NCI-H2081 treated with DMSO at 0.1 percent for 48 hours (cell line): ENCODE results near the gene MROH7.

ENCODE experiments used
- DNase-seq: peaks from one replicate; lab custom pipeline; 2025; lab: John Stamatoyannopoulos, UW

The MROH7 gene

DNA sequence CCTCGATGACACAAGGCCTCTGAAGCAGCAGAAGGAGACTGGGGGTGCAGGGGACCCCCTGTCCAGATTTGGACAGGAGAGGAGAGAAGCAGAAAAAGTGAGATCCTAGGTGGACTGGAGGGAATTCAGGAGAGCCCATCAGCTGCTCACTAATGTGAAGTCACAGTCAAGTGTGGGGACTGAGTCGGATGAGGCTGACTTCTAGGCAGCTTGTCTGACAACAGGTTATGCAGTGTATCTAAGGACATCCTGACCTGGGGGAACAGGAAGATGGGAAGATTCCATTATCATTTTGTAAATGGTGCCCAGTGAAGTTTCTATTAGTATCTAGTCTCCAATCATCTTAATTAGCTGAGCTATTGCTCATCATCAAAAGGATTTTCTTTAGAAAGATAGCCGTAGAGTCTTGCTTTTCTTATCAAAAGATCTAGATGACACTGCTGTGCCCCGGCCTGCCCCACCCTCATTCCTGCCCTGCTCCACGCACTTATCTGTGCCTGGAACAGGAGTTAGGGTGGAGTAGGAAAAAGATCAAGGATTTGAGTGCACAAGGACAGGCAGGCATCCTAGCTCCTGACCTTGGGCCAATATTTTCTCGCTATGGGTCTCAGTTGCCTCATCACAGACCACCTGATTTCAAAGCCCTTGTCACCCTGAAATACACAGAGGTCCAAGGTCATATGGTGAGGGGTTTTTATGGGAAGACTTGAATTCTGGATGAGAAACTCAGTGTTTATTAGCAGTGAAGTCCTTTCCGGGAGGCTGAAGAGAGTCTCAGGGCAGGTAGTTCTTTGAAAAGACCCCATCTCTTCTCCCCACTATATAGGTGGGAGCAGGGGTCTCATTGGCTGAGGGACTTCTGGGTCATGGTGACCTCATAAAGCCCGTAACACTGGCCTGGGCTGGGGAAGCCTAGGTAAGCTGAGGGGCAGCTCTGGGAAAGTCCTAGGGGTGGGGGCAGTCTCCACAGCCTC, at the start of gene MROH7:
TSS of gene MROH7 (plus strand) at position 924 of the 974 bp plus-strand sequence. CDS start 11,141 bp downstream, outside the sequence.
- DNase-seq: no peak

DNA sequence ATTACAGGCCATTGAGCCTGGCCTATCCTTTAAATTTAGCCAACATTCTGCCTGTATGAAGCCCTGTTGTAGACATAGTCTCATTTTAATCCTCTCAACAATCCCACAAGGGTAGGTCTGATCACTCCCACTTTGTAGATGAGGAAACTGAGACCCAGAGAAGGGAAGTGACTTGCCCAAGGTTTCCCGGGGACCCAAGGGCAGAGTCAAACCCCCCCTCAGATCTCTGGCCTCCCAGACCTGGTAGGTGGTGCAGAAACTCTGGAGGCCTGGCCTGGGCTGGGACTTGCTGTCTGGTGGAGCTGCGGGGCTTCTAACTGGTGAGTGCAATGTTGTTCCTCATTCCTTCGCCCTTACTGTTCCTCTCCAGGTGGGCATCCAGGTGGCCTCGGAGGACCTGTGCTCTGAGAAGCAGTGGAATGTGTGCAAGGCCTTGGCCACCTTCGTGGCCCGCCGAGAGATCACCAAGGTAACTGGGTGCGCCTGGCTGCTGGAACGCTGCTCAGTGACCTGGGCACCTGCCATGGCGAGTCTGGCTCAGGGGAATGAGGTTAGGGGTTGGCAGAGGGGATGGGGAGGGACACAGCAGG, 47.9 kb upstream of the MROH7 start:
- no peak for DNase-seq

DNA sequence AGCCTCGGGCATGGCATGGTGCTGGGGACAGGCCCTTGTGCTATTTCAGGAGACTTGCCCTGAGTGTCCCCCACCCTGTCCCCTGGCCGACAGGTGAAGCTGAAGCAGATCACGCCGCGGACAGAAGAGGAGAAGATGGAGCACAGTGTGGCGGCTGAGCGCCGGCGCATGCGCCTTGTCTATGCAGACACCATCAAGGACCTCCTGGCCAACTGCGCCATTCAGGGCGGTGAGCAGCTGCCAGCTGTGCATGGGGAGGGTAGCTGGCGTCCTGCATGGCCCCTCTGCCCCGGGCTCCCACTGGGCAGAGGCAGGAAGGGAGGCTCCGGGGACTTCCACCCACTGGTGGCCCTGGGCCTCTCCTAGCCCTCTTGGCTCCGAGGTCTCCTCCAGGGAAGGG, 47.1 kb upstream of the MROH7 start:
- no peak for DNase-seq

DNA sequence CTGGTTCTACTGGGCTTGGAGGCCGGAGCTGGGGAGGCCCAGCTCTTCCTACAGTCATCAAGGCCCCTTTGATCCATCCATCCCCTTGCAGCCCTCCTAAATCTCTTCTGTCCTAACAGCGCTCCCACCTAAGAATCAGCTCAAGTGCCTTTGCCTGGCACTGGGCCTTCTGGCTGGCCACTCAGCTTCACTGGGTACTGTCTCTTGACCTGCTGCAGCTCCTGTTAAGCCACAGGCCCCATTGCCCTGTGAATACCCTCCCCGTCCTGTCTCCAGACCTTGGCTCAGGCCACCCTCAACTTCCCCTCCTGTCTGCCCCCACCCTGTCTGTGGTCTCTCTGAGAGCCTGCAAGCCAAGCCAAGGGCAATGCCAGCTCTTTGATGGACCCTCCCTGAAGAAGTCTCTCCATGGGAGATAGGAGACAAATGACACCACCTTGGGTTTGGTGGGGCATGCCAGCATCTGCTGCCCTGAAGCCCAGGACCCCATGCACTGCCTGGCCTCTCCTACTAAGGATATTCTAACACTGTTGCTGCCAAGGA, 45.6 kb upstream of the MROH7 start:
- no peak for DNase-seq

DNA sequence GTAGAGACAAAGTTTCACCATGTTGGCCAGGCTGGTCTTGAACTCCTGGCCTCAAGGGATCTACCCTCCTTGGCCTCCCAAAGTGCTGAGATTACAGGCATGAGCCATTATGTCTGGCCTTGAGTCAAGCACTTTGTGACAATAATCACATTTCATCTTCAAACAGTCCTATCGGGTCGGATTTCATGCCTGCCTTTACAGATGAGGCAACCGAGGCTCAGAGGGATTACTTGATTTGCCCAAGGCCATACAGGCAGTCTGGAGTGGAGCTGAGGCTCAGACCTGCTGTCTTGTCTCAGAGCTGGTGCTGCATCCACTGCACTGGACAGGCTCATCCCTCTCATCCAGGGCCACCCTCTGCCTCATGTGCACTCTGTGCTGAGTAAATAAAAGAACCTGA, 44.8 kb upstream of the MROH7 start:
- no peak for DNase-seq

DNA sequence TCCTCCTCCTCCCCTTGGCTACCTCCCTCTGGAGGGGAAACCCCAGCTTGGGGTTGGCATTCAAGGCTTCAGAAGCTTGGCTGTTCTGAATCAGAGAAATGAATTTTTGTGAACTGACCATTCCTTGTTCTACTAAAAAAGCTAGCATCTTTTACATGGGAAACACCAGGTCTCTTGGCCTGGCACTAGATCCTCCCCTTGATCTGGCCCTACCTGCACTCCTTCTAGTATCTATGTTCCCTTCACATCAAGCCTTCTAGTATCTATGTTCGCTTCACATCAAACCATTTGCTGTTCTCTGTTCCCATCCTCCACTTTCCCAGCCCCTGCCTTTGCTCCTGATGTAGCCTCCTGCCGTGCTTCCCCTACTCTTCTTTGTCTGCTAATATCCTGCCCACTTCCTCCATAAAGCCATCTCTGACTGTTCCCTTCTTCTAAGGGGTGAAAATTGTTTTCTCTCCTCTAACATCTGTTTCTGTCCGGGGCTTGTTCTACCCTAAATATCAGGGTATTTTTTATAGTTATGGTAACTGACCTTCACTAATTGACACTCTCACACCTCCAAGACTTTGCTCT, 44.0 kb upstream of the MROH7 start:
- DNase-seq: no peak

DNA sequence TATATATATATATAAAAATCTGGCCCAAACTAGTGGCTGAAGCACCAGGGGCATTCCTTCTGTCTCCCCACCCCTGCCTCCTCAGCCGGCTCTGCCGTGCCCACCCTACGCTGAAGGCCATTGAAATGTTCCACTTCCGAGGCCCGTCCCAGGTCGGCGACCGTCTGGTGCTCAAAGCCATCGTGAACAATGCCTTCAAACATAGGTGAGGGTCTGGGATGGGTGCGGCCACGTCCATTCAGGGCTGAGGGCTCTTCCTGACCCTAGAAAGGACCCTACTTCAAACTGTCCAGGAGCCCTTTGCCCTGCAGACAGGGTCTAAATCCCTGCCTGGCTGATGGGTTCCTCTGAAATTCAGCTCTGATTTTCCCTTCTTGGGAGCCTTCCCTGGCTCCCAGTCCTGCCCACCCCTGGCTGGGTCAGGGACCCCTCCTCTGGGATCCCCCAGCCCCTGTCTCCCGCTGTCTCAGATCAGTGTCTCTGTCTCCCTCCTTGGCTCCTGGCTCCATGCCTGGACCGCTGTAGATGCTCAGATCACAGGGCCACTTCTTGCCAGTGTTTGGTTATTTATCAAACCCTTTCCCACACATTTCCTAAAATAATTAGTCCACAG, 42.3 kb upstream of the MROH7 start:
- no peak for DNase-seq

DNA sequence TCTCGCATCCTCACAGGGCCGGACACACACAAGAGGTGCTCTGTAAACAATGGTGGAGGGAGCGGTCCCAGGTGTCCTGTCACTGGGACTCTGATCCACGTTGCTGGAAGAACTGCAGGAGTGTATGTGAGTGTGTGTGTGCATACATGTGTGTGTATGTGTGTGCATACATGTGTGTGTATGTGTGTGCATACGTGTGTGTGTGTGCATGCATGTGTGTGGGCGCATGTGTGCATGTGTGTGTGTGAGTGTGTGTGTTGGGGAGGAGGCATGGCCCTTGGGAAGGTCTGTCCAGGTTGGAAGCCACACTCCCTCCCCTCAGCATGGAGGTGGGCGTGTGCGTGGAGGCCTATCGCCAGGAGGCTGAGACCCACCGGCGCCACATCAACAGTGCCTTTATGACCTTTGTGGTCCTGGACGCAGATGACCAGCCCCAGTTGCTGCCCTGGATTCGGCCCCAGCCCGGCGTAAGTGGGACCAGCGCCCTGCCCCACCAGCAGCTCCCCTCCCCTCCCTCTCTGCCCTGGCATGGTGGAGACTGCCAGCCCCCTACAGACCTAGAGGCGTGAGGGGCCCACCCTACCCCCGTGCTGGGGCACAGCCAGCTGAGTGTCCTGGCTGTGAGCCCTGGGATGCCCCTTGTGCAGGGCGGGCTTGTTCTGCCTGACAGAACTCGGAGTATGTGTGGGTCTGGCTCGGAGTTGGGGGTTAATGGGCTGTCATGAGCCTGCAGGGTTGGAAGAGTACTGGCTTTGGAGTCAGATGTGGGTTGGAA, 40.5 kb upstream of the MROH7 start:
- DNase-seq: no peak

DNA sequence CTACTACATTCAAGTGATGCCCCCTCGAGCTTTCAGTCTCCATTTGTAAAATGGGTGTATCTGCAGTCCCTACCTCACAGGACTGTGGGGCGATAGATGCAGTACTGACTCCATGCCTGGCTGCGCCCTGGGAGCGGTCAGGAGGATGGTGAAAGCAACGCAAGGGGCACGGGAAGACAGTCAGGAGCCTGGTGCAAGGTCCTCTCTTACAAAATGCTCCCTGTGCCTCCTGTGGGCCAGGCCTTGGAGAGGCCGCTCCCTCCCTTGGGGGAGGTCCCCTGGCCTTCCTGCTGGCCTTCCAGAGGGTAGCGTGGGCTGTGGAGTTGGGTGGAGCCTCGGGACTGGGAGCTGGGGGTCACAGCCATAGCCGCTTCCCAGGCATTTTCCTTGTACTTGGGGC, 39.9 kb upstream of the MROH7 start:
- no peak for DNase-seq

DNA sequence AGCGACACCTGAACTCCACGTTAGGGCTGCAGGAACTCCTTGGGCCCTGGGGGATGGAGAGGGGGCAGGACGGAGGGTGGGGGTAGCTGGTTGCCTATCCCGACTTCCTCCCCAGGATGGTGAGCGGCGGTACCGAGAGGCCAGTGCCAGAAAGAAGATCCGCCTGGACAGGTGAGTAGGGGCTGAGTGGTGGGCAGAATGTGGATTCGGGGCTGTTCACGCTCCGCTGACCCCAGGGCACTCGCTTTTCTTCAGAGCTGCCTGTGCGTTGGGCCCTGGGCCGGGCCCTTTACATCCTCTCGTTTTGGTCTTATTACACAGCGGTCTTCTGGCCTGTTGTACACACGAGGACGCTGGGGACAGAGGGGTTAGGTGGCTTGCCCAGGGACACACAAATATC, 39.0 kb upstream of the MROH7 start:
- no peak for DNase-seq

DNA sequence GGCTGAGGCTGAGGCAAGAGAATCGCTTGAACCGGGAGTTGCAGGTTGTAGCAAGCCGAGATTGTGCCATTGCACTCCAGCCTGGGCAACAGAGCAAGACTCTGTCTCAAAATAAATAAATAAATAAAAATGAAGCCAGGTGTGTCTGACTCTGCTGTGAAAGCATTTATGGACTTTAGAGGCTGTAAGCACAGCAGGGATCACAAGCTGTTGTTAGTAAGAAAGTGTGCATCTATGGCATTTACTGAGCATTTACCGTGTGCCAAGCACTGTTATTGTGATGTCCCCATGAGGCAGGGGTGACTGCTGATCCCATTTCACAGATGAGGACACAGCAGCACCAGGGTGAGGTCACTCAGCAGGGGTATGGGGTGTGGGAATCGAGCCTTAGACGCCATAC, 38.3 kb upstream of the MROH7 start:
- DNase-seq: no peak

DNA sequence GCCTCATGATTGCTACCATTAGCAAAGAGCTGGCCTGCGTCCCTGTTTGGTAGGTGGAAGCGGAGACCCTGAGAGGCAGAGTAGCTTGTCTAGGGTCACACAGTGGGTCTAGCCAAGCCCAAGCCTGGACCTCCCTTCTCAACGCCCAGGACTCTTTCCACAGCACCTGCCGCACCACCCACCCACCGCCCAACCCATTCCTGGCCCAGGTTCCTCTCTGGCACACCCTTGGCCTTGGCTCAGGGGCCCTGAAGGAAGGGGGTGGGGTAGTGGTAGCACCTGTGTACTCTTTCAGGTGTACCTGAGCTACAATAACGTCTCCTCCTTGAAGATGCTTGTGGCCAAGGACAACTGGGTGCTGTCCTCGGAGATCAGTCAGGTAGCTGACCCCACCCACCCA, 37.5 kb upstream of the MROH7 start:
- DNase-seq: no peak

DNA sequence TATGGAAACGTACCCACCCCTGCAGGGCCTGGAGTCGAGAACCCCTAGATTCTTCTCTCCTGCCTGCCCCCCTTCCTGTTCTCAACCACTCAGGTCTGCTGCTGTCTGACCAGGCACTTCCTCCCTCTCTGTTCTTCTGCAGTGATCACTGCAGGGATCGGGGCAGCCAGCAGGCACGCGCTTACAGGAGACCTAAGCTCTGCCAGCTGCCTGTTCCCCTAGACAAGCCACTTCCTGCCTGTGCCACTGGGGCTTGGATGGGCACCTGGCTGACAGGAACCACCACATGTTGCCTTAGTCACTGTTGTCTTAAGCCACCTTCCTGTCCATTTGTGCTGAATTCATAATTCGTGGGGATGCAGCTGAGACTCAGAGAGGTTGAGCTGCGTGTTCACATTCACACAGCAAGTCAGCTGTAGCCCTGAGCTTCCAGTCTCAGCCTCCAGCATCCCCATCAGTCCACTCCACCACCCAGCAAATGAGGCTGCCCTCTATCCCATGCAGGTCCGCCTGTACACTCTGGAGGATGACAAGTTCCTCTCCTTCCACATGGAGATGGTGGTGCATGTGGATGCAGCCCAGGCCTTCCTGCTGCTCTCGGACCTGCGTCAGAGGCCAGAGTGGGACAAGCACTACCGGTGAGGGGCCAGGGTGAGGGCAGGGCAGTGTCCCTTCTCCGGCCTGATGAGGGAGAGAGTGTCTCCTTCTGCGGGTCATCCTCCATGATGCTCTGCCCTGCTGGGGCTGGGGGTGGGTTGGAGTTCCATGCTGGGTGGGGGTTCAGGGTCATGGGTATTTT, 36.8 kb upstream of the MROH7 start:
- DNase-seq: peak; percentile 67

DNA sequence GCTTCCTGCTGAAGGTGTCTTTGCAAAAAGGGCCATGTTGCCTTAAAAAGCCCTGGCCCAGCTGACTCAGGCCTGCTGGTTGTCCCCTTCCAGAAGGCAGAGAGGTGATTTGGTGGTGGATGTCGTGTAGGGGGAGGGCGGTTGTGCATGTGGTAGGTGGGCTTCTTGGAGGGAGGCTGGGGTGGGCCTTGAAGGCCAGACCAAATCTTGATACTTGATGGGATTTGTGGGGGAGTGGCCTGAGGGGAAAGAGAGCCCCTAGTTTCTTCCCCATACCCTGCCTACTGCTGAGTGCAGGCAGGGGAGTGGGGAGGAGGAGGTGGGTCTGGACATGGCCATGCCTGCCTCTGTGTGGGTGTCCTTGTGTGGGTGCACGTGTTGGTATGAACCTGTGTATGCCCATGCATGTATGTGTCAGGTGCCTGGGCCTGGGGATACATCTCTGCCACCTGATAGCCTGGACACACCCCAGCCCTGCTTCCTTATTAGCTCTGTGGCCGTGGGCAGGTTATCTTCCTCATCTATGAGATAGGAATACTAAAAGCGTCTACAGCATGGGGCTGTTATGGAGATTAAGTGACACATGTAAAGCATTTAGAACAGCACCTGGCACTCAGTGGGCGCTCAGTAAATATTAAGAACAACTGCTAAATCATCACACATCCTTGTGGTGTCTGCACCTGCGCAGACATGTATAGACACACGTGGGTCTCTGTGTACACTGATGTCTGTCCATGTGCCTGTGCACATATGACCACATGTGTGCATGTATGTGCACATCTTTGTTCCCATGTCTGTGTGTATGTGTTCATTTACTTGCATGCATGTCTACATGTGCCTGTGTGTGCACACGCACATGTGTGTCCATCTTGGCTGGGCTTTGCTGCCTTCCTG, 35.2 kb upstream of the MROH7 start:
- peak; percentile 32 for DNase-seq

DNA sequence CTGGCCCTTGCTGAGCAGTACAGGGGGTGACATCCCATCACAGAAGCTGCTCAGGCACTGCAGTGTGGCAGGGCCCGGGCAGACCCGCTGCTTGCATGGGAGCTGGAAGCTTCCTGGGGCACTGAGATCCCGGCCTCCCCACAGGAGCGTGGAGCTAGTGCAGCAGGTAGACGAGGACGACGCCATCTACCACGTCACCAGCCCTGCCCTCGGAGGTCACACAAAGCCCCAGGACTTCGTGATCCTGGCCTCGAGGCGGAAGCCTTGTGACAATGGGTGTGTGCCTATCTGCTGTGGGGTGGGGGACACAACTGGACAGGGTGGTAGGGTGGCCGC, 34.6 kb upstream of the MROH7 start:
- DNase-seq: no peak

DNA sequence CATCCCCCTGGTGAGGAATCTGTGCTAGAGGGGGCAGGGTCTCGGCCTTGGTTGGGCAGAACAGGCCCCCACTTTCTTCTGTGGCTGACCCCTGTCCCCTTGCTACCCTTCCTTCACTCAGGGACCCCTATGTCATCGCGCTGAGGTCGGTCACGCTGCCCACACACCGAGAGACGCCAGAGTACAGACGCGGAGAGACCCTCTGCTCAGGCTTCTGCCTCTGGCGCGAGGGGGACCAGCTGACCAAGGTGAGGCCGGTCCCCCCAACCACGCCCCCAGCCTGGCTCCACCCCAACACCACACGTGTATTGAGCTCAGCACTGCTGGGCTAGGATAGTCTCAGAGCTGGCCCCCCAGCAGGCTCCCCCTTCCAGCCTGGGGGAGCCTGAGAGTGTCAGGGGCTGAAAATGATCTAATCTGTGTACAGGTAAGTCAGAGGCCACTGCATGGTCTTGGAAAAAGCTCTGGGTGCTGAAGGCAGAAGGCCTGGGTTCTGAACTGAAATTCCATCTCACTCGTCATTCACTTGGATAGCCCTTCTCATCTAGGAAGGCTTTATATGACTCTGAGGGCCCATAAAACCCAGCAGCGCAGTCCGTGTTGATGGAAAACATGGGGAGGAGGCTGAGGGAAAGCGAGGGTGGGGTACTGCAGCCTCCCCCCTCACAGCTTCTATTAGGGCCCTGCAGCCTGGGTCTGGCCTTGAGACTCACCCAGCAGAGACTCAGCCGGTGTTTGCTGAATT, 33.6 kb upstream of the MROH7 start:
- DNase-seq: no peak

DNA sequence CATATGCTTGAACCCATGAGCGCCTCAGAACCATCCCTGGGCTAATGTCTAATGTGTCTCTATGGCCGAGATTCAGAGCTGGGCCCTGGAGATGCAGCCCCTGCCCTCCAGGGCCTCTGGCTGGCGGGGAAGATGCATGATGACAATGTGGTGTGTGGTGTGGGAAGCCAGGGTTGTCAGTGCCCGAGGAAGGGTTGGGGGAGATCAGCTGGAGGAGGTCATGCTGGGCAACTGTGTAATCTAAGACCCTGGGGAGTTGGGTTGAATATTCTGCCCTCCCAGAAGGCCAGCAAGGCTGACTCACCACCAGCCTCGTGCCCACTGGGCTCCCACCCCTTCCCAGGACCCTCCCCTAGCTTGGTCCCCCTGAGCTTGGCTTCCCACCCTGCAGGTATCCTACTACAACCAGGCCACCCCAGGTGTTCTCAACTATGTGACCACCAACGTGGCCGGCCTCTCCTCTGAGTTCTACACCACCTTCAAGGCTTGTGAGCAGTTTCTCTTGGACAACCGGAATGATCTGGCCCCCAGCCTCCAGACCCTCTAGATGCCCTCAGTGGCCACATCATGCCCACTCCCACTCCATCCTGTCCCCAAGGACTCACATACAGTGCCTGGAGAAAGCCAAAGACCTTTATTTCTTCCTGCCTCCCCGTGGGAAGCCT, 32.9 kb upstream of the MROH7 start:
- no peak for DNase-seq

DNA sequence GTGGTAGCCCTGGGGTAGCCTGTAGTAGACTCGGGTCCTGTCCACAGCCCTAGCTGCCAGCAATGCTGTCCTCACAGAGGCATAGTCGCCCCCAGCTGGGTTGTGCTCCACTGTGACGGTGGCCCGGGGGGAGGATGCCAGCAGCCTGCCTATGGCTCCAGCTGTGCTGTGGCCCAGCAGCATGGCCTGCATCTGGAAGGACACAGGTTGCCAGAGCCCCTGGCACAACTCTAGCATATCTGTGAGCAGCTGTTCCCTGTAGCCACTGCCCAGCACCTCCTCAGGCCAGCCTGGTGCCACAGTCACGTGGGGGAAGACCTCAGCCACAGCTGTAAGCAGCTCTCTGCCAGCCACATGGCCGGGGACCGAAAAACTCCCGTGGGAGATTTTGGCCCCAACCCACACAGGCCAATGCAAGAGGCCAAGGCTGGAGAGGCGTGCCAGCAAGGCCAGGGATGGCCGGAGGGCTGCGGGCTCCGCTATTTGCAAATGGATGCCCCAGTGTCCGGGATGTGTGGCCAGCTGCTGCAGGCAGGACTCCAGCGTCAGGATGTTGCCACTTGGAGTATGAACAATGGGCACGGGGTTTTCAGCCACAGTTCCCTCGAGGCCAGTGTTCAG, 32.2 kb upstream of the MROH7 start:
- no peak for DNase-seq
